NT2/D1 (cell line): ENCODE measurements around the gene IGF1R.

Experiments used
- DNase-seq: peaks from one replicate; pipeline ENCODE4 v3.0.0-alpha.2; 2011; ENCODE audit warnings: low read depth, low spot score
- H3K27me3 ChIP-seq: 2 replicates; pipeline ENCODE4 v1.6.0; 2011; ENCODE audit warnings: mild to moderate bottlenecking; ENCODE audit not compliant: insufficient read length, insufficient read depth
- H3K36me3 ChIP-seq: 2 replicates; pipeline ENCODE4 v1.6.1; 2011; ENCODE audit warnings: mild to moderate bottlenecking, low read length, mixed read lengths; ENCODE audit not compliant: insufficient read depth, insufficient read length
- H3K4me1 ChIP-seq: 2 replicates; pipeline ENCODE4 v1.5.1; 2011; ENCODE audit not compliant: insufficient read depth, insufficient read length
- H3K4me3 ChIP-seq: 2 replicates; pipeline ENCODE4 v1.5.1; 2011; ENCODE audit warnings: low read depth; ENCODE audit not compliant: insufficient read length
- H3K9ac ChIP-seq: 2 replicates; pipeline ENCODE4 v1.6.0; 2011; ENCODE audit warnings: low read depth; ENCODE audit not compliant: insufficient read length
- H3K9me3 ChIP-seq: 2 replicates; pipeline ENCODE4 v1.5.1; 2011; ENCODE audit warnings: mild to moderate bottlenecking, low read length; ENCODE audit not compliant: insufficient read depth
- SUZ12 ChIP-seq: IDR thresholded peaks from 2 replicates; pipeline ENCODE4 v1.6.1; 2011; ENCODE audit not compliant: insufficient read length, insufficient read depth; ENCODE audit errors: extremely low read depth
- YY1 ChIP-seq: IDR thresholded peaks from 2 replicates; pipeline ENCODE4 v1.6.1; 2011; ENCODE audit not compliant: insufficient read length, insufficient read depth
- ZNF274 ChIP-seq: IDR thresholded peaks from 2 replicates; pipeline ENCODE4 v1.6.1; 2011; ENCODE audit warnings: mild to moderate bottlenecking, low read depth, low read length

IGF1R gene

DNA sequence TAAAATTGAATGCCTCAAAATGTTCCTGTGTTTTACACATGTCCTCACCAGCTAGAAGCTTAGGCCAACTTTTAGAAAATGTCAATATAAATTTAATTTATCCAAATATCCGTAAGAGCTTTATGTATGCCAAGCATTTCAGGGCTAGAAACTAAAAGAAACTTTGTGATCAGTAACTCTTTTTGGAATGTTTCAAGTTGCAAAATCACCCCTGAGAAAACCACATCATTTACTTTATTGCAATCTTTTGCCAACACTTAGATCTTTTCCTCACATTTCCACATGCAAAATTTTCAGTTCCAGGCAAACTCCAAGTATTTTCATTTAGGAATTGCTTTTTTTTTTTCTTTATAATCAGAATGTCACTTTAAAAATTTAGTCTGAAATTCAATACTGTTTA, 20.1 kb upstream of the IGF1R start:
- no peaks in the 10 kb centered on the region for H3K27me3 ChIP-seq
- peaks cover 2% of the 10 kb centered on the region for H3K4me1 ChIP-seq
- H3K9ac ChIP-seq, result no peak overlapping the region
- no peaks in the 10 kb centered on the region for H3K9me3 ChIP-seq
- H3K4me3 ChIP-seq, result no peak overlapping the region
- DNase-seq, result no peak
- no peaks in the 10 kb centered on the region for H3K36me3 ChIP-seq
- TF ChIP-seq SUZ12, result no peak

DNA sequence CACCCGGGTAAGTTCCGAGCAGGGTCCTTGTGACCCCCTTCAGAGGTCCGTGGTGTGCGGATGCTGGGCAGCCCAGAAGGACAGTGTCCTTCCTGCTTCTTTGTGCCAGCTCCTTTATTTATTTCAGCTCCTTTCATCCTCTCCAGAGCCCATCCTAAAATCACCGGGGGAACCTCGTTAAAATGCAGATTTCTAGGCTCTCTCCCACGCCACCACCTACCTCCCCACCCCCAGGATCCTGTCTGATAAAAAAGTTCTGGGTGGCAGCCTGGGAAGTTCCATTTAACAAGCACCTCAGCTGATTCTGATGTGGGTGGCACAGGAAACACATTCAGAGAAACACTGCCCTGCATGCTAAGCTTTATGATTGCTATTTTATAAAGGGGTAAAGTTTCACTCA, 12.5 kb upstream of the IGF1R start:
- TF ChIP-seq SUZ12, result no peak
- H3K9me3 ChIP-seq, result no peaks in the 10 kb centered on the region
- no peak overlapping the region for H3K4me3 ChIP-seq
- H3K36me3 ChIP-seq, result no peaks in the 10 kb centered on the region
- H3K4me1 ChIP-seq, result peaks cover 2% of the 10 kb centered on the region
- H3K9ac ChIP-seq, result no peak overlapping the region
- no peak for DNase-seq
- H3K27me3 ChIP-seq, result no peaks in the 10 kb centered on the region

DNA sequence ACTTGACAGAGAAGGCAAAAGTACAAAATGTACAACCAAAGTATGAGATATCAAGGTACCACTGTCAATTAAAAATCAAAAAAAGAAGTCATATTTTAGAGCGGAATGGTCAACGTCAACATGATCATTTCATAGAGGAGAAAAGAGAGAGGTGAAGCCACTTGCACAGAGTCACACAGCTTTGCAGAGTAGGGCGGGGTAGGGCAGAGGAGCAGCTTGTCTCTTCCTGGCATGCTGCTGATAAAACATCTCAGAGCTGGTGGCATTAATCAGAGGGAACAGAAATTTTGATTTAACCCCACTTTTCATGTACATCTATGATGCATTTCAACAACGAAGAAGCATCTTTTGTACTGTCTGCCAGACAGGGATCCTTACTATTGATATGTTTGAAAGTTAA, 5.2 kb upstream of the IGF1R start:
- DNase-seq, result no peak
- TF ChIP-seq ZNF274, result no peak
- TF ChIP-seq SUZ12, result no peak
- TF ChIP-seq YY1, result no peak
- no peaks in the 10 kb centered on the region for H3K36me3 ChIP-seq
- no peaks in the 10 kb centered on the region for H3K27me3 ChIP-seq
- no peak overlapping the region for H3K4me3 ChIP-seq
- H3K9ac ChIP-seq, result no peak overlapping the region
- no peaks in the 10 kb centered on the region for H3K9me3 ChIP-seq
- H3K4me1 ChIP-seq, result peaks cover 2% of the 10 kb centered on the region

DNA sequence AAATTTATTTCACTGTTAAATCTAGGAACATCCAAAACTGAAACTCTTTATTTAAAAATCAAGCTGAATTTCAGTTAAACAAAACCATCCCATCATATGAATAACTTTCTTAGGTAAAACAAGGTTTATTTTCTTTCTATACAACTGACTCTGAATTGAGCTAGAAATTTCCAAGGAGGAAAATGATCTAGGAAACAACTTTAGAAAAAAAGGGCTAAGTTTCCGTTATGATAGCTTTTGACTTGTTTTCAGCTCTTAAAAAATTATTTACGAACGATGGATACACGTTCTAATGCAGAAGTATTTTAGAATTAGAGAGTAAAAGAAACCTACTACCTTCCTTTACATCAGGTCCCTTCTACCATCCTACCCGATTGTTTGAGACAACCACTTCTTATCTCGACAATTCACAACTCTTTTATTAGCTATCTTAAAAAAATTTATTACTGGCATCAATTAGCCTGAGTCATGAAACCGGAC, 1.8 kb upstream of the IGF1R start:
- peak overlapping the region; percentile 94 for H3K9ac ChIP-seq
- TF ChIP-seq YY1 (no peak), SUZ12 (no peak), ZNF274 (no peak)
- H3K36me3 ChIP-seq, result no peaks in the 10 kb centered on the region
- peaks cover 12% of the 10 kb centered on the region for H3K27me3 ChIP-seq
- no peak for DNase-seq
- H3K9me3 ChIP-seq, result no peaks in the 10 kb centered on the region
- peak overlapping the region; percentile 83 for H3K4me3 ChIP-seq
- H3K4me1 ChIP-seq, result peaks cover 2% of the 10 kb centered on the region

DNA sequence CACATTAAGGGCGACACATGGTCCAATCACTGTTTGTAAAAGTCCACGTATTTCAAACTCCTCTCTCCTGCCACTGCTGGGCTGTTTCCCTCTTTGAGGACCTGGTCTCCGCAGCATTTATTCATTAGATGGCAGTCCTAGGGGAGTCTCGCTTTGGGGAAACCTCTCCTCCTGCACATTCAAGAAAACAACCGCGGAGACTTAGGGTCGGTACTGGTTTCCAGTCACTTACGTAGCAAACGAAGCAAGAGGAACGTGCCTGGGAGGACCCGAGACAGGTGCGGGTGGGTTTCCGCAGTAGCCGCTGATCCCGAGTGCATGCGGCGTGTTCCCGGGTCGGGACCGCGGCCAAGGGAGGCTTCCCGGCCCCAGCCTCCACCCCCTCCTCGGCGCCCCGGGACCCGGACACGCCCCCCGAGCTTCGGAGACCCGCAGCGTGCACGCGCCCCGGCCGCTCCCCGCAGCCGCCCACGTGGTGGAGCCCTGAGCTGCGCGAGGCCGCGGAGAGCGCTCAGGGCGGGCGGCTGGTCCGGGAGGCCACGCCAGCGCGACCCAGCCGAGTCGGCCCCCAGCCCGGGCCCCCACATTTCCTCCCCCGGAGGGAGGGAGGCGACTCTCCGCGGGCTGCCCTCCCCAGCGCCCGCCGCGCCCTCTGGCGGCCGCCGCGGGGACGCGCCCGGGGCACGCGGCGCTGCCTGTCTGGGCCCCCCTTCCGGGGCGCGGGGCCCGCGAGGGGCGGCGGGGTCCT, 1.1 kb upstream of the IGF1R start:
- no peaks in the 10 kb centered on the region for H3K9me3 ChIP-seq
- peaks cover 2% of the 10 kb centered on the region for H3K4me1 ChIP-seq
- peak overlapping the region; percentile 83 for H3K4me3 ChIP-seq
- TF ChIP-seq ZNF274 (no peak), YY1 (no peak), SUZ12 (no peak)
- H3K9ac ChIP-seq, result peak overlapping the region; percentile 94
- no peaks in the 10 kb centered on the region for H3K36me3 ChIP-seq
- peaks cover 18% of the 10 kb centered on the region for H3K27me3 ChIP-seq
- DNase-seq, result peak; percentile 80

DNA sequence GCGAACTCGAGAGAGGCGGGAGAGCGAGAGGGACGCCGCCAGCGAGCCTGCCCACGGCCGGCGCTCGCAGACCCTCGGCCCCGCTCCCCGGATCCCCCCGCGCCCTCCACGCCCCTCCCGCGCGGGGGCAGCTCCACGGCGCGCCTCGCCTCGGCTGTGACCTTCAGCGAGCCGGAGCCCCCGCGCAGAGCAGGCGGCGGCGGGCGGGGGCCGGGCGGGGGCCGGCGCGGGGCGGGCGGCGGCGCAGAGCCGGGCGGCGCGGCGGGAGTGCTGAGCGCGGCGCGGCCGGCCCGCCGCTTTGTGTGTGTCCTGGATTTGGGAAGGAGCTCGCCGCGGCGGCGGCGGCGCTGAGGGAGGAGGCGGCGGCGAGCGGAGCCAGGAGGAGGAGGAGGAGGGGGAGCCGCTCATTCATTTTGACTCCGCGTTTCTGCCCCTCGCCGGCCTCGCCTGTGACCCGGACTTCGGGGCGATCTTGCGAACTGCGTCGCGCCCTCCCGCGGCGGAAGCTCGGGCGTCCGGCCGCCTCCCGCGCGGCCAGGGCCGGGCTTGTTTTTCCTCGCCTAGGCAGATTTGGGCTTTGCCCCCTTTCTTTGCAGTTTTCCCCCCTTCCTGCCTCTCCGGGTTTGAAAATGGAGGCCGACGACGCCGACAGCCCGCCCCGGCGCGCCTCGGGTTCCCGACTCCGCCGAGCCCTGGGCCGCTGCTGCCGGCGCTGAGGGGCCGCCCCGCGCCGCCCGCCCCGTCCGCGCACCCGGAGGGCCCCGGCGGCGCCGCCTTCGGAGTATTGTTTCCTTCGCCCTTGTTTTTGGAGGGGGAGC, 524 bp downstream of the IGF1R start:
- no peaks in the 10 kb centered on the region for H3K4me1 ChIP-seq
- H3K27me3 ChIP-seq, result peaks cover 19% of the 10 kb centered on the region
- no peak for DNase-seq
- no peaks in the 10 kb centered on the region for H3K36me3 ChIP-seq
- no peaks in the 10 kb centered on the region for H3K9me3 ChIP-seq
- H3K9ac ChIP-seq, result peak overlapping the region; percentile 95
- peak overlapping the region; percentile 90 for H3K4me3 ChIP-seq
- TF ChIP-seq ZNF274 (no peak), YY1 (no peak), SUZ12 (no peak)

DNA sequence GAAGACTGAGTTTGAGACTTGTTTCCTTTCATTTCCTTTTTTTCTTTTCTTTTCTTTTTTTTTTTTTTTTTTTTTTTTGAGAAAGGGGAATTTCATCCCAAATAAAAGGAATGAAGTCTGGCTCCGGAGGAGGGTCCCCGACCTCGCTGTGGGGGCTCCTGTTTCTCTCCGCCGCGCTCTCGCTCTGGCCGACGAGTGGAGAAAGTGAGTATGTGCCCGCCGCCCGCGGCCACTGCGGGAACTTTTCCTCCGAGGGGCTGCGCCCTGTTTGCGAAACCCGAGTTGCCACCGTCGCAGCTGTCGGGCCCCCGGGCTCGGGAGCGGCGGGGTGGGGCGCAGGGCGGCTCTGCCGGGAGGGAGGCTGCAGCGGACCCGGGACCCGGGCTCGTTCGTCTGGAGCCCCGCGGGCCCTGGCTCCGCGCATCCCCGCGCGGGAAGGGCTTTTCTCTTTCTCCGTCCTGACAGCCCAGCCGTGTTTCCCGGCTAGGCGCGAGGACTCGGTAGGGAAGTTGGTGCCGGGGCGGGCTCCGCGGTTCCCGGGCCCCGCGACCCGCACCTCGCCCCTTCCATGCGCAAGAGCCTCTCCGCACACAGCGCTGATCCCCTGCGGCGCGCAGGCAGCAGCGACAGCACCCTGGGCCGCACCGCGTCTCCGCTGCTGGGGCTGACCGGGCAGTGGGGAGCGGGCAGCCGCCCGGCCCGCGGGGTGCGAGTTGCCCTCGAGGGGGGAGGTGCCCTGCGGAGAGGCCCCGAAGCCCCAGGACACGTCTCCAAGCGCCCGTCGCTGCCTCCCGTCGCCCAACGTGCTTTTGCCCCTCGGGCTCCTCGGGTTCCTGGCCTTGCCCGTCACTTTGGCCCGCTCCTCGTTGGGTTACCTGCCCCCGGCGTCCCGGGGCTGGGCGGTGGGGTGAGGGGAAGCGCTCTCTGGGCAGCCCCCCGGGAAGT, 1.4 kb downstream of the IGF1R start:
- Histone ChIP-seq H3K36me3 (no peaks in the 10 kb centered on the region), H3K4me1 (no peaks in the 10 kb centered on the region), H3K27me3 (peaks cover 19% of the 10 kb centered on the region), H3K4me3 (peak overlapping the region; percentile 90), H3K9me3 (no peaks in the 10 kb centered on the region), H3K9ac (peak overlapping the region; percentile 95)
- DNase-seq, result no peak
- no peak for TF ChIP-seq YY1
- no peak for TF ChIP-seq SUZ12
- no peak for TF ChIP-seq ZNF274
